NCI-H187 (cell line): ENCODE measurements around the gene CREM.
"Not testable (repeated sequence)": the region's sequence is repeated elsewhere in the genome, so short reads cannot be mapped to it uniquely, and the experiment has no call there.

Experiments
- DNase-seq, 2 experiments: peaks; one replicate each; lab custom pipeline; 2025; lab: John Stamatoyannopoulos, UW

CREM gene

GRCh38 chr10:35126530-35127288 lies at the start of gene CREM:
Gene CREM, plus strand, starts transcription at chr10:35126846. Its CDS starts 10,990 bp downstream, at chr10:35137836.
- DNase-seq: peak; percentile 59 to 96

- no peak for DNase-seq
These were observed 47.4 kb upstream of the CREM start for GRCh38 chr10:35079265-35079664.

GRCh38 chr10:35079763-35080162 lies 46.9 kb upstream of the CREM start:
- DNase-seq: no peak

GRCh38 chr10:35080261-35080660 lies 46.4 kb upstream of the CREM start:
- not testable (repeated sequence) for DNase-seq

- DNase-seq: no peak
These were observed 43.4 kb upstream of the CREM start for GRCh38 chr10:35083242-35083641.

GRCh38 chr10:35089611-35090161 lies 37.0 kb upstream of the CREM start:
- no peak for DNase-seq

GRCh38 chr10:35090162-35090954 lies 36.3 kb upstream of the CREM start, which contains the start of gene CUL2:
Gene CUL2, minus strand, starts transcription at chr10:35090341. Its CDS starts 19,024 bp downstream, at chr10:35071317.
- DNase-seq: peak; percentile 65 to 67

GRCh38 chr10:35091994-35092790 lies 34.5 kb upstream of the CREM start:
- no peak for DNase-seq

- DNase-seq: no peak
These were observed 33.8 kb upstream of the CREM start for GRCh38 chr10:35092851-35093250.

- DNase-seq: no peak
These were observed 30.3 kb upstream of the CREM start for GRCh38 chr10:35096312-35096711.

- DNase-seq: no peak
These were observed 29.1 kb upstream of the CREM start for GRCh38 chr10:35097510-35097909.

- DNase-seq: no peak
These were observed 22.8 kb upstream of the CREM start for GRCh38 chr10:35103882-35104281.

- DNase-seq: no peak
These were observed 14.1 kb upstream of the CREM start for GRCh38 chr10:35112571-35112970.

- no peak for DNase-seq
These were observed 7.3 kb upstream of the CREM start for GRCh38 chr10:35119378-35119777.

GRCh38 chr10:35124540-35124939 lies 2.1 kb upstream of the CREM start:
- no peak for DNase-seq

- DNase-seq: peak in 1 of 2 experiments; percentile 38
These were observed 550 bp upstream of the CREM start for GRCh38 chr10:35126062-35126529.

- DNase-seq: no peak
These were observed 744 bp downstream of the CREM start for GRCh38 chr10:35127289-35127891.

GRCh38 chr10:35129185-35129674 lies 2.6 kb downstream of the CREM start:
- DNase-seq: no peak

- DNase-seq: no peak
These were observed 4.0 kb downstream of the CREM start for GRCh38 chr10:35130663-35131062.

- no peak for DNase-seq
These were observed 6.1 kb downstream of the CREM start for GRCh38 chr10:35132727-35133126.

GRCh38 chr10:35133586-35133985 lies 6.9 kb downstream of the CREM start:
- no peak for DNase-seq
